DMS114 treated with DMSO at 0.1 percent for 48 hours (cell line): ENCODE results near the gene CHRDL2.

Source experiments
- DNase-seq: peaks from one replicate; lab custom pipeline; 2025; ENCODE audit not compliant: unreplicated experiment; lab: John Stamatoyannopoulos, UW

The CHRDL2 gene

GRCh38 chr11:74749127-74749964, 18.1 kb upstream of the CHRDL2 start:
- DNase-seq = peak; percentile 35

GRCh38 chr11:74748211-74749126, 17.2 kb upstream of the CHRDL2 start, which contains the start of gene RNF169:
Gene RNF169 (plus strand): TSS chr11:74748849. CDS start chr11:74748881, 32 bp downstream.
- DNase-seq = peak; percentile 86

GRCh38 chr11:74746868-74747267, 15.6 kb upstream of the CHRDL2 start:
- no peak for DNase-seq

GRCh38 chr11:74744277-74744676, 13.1 kb upstream of the CHRDL2 start:
- DNase-seq = no peak

- no peak for DNase-seq
These were observed 12.4 kb upstream of the CHRDL2 start for GRCh38 chr11:74743640-74744039.

GRCh38 chr11:74742070-74742469, 10.8 kb upstream of the CHRDL2 start:
- no peak for DNase-seq

GRCh38 chr11:74739546-74740270, 8.5 kb upstream of the CHRDL2 start:
- DNase-seq = peak; percentile 40

- no peak for DNase-seq
These were observed 4.8 kb upstream of the CHRDL2 start for GRCh38 chr11:74736031-74736430.

- no peak for DNase-seq
These were observed 4.2 kb upstream of the CHRDL2 start for GRCh38 chr11:74735365-74735928.

GRCh38 chr11:74734559-74734925, 3.3 kb upstream of the CHRDL2 start:
- DNase-seq = no peak

GRCh38 chr11:74730571-74731260, 510 bp downstream of the CHRDL2 start:
- DNase-seq = no peak

GRCh38 chr11:74729397-74729796, 1.8 kb downstream of the CHRDL2 start:
- no peak for DNase-seq

- peak; percentile 43 for DNase-seq
These were observed 4.6 kb downstream of the CHRDL2 start for GRCh38 chr11:74726547-74727182.

- no peak for DNase-seq
These were observed 5.5 kb downstream of the CHRDL2 start for GRCh38 chr11:74725701-74726100.

- no peak for DNase-seq
These were observed 7.7 kb downstream of the CHRDL2 start for GRCh38 chr11:74723511-74723910.

- no peak for DNase-seq
These were observed 9.8 kb downstream of the CHRDL2 start for GRCh38 chr11:74721479-74721835.

- DNase-seq = no peak
These were observed 10.4 kb downstream of the CHRDL2 start for GRCh38 chr11:74720596-74721478.

GRCh38 chr11:74719011-74719410, 12.2 kb downstream of the CHRDL2 start:
- DNase-seq = no peak
